GM08714 (cell line): ENCODE data around the gene SART3.
A peak's percentile ranks its signal among the peaks of the same experiment; 100 is the strongest.

Source experiments
- H3K4me3 ChIP-seq: fragments of 200-500 bp; sonication (Bioruptor generic); 2 replicates; pipeline ENCODE4 v1.5.1; 2014; ENCODE audit warnings: mild to moderate bottlenecking, low read length, inconsistent platforms
- ZNF274 ChIP-seq: IDR thresholded peaks from 2 replicates; pipeline ENCODE4 v1.6.1; 2012; ENCODE audit warnings: mild to moderate bottlenecking, low read depth, low read length

The SART3 gene, protein sequence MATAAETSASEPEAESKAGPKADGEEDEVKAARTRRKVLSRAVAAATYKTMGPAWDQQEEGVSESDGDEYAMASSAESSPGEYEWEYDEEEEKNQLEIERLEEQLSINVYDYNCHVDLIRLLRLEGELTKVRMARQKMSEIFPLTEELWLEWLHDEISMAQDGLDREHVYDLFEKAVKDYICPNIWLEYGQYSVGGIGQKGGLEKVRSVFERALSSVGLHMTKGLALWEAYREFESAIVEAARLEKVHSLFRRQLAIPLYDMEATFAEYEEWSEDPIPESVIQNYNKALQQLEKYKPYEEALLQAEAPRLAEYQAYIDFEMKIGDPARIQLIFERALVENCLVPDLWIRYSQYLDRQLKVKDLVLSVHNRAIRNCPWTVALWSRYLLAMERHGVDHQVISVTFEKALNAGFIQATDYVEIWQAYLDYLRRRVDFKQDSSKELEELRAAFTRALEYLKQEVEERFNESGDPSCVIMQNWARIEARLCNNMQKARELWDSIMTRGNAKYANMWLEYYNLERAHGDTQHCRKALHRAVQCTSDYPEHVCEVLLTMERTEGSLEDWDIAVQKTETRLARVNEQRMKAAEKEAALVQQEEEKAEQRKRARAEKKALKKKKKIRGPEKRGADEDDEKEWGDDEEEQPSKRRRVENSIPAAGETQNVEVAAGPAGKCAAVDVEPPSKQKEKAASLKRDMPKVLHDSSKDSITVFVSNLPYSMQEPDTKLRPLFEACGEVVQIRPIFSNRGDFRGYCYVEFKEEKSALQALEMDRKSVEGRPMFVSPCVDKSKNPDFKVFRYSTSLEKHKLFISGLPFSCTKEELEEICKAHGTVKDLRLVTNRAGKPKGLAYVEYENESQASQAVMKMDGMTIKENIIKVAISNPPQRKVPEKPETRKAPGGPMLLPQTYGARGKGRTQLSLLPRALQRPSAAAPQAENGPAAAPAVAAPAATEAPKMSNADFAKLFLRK

DNA sequence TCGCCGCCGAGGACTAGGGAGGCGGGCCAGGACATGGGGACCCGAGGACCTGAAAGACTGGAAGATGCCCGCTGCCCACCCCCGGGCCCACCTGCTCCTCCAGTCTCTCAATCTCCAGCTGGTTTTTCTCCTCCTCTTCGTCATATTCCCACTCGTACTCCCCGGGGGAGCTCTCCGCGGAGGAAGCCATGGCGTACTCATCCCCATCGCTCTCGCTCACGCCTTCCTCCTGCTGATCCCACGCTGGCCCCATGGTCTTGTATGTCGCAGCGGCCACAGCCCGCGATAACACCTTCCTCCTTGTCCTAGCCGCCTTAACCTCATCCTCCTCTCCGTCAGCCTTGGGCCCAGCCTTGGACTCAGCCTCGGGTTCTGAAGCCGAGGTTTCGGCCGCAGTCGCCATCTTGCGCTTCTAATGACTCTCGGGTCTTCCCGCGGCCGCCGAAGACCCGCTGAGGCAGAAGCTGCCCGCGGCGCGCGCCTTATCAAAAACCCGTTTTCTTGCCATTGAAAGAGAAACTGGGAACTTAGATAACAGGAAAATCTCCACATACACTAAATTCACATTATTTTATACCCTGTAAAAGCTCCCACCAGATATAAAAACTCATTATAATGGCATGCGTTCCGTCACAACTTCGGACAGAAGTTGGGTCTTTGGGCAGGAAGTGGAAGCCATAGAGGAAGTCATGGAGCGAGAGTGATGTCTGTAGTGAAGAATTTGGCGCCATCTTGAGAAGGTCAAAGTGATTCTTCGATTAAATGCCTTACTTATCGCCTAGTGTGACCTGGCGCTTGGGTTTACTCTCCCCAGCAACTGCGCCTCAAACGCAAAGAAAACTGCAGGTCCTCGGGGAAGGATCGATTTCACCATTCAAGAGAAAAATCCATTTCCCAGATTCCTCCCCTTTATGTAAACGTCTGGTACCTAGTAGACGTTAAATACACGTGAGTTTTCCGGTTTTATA lies at the start of gene SART3:
SART3 (minus strand) TSS at position 422 of the 968 bp plus-strand sequence; CDS start at position 403, 19 bp downstream.
- no peak for TF ChIP-seq ZNF274
- H3K4me3 ChIP-seq: peak within 1 kb of the TSS; percentile 72

DNA sequence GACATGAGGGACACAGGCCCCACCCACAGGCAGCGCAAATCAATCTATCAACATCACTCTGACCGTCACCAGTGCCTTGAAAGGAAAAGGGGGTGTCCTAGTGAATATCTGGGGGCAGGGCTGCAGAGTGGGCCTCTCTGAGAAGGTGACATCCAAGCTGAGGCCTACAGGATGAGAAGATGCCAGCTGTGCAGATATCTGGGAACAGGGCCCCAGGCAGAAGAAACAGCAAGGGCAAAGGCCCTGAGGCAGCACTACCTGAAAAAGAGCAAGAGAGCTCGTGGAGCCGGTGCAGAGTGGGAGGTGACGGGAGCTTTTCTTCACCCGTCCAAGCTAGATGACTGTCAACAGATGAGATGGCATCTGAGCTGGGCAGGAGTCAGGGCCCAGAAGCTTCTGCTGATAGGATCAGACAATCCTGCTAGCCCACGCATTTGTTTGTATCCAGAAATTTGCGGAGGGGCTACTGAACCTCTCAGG lies 49.4 kb upstream of the SART3 start:
- H3K4me3 ChIP-seq: no peak overlapping the region
- no peak for TF ChIP-seq ZNF274

DNA sequence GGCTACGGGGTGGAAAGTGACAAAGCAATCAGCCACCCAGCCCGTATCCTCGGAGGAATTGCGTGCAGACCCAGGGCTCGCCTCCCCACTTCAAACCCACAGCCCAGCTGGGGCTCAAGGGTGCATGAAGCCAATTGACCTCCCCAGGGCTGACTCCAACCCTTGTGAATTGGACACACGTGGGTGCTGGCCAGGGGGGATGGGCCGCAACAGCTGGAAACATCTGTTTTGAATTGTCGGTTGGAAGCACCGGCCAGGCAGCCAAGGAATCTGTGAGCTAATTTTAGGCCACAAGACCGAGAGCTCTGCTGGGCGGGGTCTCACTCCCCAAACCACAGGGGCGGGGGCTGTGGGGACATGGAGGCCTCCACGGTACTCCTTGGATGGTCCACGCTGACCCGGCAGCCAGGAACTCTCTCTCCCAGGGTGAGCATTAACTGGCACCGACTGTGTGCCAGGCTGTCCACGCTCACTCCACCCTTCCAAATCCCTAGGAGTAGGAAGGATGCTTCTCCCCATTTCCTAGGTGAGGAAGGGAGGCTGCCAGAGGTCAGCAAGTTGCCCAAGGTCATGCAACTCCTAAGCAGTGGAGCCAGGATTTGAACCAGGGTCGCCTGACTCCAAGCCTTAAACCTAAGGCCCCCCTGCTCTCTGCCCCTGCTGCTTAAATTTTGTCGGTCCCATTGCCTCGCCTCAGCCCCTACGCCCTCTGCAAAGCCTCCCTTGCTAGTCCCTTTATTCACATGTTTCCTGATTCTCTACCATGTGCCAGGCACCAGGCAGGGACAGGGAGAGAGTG lies 48.8 kb upstream of the SART3 start:
- TF ChIP-seq ZNF274: no peak
- H3K4me3 ChIP-seq: no peak overlapping the region

DNA sequence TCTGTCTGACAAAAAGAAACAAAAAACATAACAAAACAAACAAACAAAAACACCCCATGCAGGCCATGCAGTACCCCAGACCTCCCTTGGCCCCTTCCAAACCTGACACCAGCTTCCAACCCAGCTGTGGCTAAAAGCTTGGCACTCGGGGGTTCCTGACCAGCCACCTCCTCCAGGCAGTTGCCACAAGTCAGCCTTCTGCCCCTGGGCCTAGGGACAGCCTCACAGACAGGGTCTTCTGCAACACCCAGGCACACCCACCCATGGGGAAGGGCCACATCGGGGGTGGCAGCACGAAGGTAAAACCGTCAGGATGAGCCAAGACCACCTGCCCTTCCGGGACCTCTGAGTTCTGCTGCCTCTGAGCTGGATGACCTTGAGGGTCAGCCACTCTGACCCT lies 47.6 kb upstream of the SART3 start:
- TF ChIP-seq ZNF274: no peak
- H3K4me3 ChIP-seq: no peak overlapping the region

DNA sequence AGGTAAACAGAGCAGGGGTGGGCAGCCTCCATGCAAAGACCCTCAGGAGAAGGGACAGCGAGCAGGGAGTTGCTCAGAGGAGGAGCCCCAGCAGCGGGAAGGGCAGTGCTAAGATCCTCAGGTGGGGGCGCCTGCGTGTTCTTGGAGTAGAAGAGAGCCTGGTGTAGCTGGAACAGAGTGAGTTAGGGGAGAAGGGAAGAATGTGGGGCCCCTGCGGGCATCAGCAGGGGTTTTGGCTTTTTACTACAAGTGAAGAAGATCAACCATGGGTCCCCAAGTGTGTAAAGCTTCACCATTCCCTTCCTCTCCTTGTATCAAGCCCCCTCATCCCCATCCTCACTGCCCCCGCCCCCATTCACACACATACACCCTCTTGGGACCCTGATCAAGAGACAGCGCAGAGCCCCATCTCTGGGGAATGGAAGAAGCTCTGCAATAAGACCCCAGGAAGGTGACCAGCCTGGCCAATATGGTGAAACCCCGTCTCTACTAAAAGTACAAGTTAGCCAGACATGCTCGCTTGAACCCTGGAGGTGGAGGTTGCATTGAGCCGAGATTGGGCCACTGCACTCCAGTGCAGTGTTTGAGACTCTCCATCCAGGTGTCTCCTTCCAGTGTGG lies 47.1 kb upstream of the SART3 start:
- TF ChIP-seq ZNF274: no peak
- no peak overlapping the region for H3K4me3 ChIP-seq

DNA sequence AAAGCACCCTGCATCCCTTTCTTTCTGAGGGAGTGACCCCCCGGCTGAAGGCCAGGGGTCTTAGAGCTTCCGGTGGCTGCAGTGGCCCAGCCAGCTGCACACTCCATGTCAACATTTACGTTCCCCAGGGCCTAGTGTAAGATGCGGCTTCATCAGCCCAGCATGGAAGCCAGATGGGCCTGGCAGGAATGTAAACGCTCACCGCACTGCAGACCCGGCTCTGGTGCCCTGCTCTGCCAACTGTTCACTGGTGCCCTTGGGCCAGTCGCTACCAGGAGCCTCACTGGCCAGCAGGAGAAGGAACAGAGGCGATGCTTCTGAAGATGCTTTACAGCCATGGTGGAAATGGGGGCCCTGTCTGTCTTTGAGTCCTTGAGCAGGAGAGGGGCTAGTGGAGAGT lies 45.5 kb upstream of the SART3 start:
- no peak overlapping the region for H3K4me3 ChIP-seq

DNA sequence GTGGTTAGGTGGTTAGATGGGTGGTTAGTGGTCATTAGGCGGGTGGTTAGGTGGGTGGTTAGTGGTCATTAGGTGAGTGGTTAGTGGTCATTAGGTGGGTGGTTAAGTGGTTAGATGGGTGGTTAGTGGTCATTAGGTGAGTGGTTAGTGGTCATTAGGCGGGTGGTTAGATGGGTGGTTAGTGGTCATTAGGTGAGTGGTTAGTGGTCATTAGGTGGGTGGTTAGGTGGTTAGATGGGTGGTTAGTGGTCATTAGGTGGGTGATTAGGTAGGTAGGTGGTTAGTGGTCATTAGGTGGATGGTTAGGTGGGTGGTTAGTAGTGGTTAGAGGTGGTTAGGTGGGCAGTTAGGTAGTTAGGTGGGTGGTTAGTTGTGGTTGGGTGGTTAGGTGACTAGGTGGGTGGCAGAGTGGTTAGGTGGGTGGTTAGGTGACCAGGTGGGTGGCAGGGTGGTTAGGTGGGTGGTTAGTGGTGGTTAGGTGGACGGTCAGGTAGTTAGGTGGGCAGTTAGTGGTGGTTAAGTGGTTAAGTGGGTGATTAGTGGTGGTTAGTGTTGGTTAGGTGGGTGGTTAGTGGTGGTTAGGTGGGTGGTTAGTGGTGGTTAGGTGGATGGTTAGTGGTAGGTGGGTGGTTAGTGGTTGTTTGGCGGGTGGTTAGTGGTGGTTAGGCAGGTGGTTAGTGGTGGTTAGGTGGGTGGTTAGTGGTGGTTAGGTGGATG lies 44.9 kb upstream of the SART3 start:
- no peak overlapping the region for H3K4me3 ChIP-seq
- no peak for TF ChIP-seq ZNF274

More for the DNA sequence above, 45.5 kb upstream of the SART3 start:
- no peak for TF ChIP-seq ZNF274

DNA sequence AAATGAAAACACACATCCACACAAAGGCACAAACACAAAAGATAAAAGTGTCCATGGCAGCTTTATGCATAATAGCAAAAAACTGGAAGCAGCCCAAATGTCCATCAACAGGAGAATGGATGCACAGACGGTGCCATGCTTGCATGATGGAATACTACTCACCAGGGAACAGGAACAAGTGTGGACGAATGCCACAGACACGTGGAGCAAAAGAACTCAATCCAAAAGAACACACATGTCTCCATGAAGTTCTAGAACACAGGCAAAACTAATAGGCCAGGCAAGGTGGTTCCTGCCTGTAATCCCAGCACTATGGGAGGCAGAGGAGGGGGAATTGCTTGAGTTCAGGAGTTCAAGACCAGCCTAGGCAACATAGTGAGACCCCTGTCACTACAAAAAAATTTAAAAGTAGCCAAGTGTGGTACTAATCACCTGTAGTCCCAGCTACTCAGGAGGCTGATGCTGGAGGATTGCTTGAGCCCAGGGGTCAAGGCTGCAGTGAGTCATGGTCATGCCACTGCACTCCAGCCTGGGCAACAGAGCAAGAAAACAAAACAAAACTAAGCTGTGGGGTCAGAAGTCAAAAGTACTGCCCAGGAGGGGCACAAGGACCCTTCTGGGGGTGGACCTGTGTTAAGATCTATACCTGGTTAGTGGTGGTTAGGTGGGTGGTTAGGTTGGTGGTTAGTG lies 44.2 kb upstream of the SART3 start:
- no peak for TF ChIP-seq ZNF274
- no peak overlapping the region for H3K4me3 ChIP-seq

DNA sequence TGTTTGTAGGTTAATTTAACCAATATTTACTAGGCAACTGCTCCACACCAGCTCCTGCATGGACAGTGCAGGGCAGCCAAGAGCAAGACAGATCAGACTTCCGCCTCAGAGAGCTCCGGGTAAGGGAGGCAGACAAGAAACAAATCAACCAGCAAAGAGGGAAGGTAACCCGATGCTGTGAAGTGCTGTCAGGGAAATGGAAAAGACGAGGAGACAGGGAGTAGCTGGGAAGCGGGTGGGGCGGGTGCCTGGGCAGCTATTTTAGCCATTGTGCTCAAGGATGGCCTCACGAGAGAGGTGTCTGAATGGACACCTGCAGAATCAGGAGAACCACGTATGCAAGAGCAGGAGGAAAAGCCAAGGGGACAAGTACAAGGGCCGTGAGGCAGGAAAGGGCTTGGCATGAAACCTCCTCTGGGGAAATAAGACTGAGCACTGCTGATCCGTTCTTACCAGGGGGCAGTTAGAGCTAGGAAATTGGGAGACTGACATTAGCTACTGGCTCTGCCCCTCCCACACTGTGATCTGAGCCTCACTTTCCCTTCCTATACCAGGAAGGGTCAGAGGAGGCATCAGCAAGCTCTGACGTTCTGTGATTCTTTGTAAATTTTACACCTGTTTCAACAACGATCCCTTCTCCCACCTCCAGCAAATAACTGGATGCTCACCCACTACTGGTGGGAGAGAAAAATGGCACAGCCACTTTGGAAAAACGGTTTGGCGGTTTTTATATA lies 43.4 kb upstream of the SART3 start:
- no peak for TF ChIP-seq ZNF274
- no peak overlapping the region for H3K4me3 ChIP-seq

DNA sequence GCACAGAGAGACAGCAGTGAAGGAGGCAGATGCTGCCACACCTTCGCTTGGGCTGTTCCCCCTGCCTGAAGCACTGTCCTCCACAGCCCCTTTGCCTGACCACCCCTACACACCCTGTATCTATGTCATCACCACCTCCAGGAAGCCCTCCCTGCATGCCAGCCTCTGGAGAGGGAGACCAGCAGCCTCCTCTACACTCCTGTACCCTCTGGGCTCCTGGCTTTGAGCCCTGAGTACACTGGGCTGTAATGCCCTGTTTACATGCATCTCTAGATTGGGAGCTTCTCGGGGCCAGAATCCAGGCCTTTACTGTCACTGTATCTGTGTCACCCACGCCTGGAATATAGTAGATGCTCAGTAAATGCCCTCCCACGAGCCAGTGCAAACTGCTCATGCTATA lies 42.8 kb upstream of the SART3 start:
- H3K4me3 ChIP-seq: no peak overlapping the region
- TF ChIP-seq ZNF274: no peak

DNA sequence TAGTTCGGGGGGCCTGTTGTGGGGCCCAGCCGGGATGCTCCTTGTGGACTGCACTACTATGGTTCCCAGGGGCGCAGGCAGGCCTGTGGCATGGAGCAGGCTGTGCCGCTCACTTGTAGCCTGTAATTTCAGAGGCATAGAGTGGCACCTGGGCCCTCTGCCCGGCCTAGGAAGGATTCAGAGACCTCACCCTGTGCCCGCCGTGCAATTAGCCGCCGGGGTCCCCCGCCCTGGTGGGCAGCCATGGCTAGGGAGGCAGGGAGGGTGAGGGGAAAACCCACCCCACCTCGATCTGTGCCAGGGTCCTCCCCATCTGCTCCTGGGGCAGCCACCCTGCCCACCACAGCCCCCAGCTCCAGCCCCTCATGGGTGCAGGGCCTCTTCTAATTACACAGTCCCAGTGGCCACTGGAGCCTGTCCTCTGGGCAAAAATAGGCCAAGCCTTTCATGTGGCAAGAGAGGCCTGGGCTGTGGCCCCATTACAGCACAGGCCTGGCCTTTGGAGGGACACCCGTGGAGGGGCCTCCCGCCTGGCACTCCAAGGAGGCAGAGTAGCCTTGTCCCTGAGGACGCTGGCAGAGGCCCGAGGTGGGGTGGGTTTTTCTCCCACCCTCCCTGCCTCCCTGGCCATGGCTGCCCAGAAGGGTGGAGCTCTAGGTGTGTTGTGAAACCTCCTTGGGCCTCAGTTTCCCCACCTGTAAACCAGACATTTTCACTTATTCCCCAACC lies 42.2 kb upstream of the SART3 start:
- no peak overlapping the region for H3K4me3 ChIP-seq
- no peak for TF ChIP-seq ZNF274
